Measurements from ENCODE around the gene GABPB1. TPM values are rescaled to one million over a fixed set of nuclear protein-coding genes. Genes with fewer than 3 reads are reported as not detected.

GABPB1 gene
- total and polyA plus RNA-seq, 2 of the 13 experiments (the other 11 are each of a cell fraction or from before 2014, with no cell fraction given): 17.5 to 39.5 TPM

DNA sequence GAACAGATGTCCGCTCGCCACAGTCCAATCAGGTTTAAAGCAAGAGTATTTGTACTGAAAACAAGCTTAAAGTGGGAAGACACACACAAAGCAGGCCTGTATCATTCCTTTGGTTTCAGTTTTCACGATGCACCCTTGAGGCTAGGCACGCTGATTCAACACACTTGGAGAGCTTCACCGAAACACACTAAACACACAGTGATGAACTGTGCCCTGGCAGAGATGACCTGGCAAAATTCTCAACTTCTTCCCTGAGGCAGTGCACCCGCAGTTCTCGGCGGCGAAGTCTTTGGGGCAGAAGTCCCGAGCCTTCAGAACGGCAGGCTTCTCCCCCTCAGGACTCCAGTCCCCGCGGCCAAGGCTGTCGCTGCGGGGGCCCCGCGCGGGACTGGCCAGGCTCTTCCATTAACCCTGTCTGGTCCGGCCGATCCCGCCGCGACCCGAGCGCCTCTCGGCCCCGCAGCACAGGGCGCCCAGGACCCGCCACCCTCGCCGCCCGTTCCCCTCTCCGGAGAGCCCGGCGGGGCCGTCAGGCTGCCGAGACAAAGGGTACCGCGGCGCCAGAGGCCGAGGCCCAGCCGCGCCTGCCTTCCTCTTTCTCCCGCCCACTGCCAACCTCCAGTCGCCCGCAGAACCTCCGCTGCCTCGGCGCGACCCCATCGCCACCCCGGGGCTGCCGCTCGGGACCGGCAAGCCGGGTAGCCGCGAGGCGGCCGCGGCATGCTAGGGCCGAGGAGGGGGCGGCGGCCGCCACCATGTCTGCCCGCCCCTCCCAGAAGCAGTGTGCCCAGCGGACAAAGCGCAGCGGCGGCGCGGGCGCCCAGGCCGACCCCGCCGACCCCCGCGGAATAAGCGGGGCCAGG is 792 bp downstream of the GABPB1 start (continued):
- TF ChIP-seq ZBTB21 (CRISPR knock-in tag; IDR thresholded peaks at IDR 0.05): no peak
- no peak; the same call in 1 of the 2 replicates for TF ChIP-seq CBX5 (CRISPR knock-in tag; IDR thresholded peaks at IDR 0.05; ENCODE audit: borderline replicate concordance)
- no peak for TF ChIP-seq HOXA7 (CRISPR knock-in tag; IDR thresholded peaks at IDR 0.05)
- no peak for TF ChIP-seq CSRNP2 (CRISPR knock-in tag; conservative IDR thresholded peaks at IDR 0.05; ENCODE audit: low read depth)
- TF ChIP-seq ZNF10 (CRISPR knock-in tag; IDR thresholded peaks at IDR 0.05; ENCODE audit: borderline replicate concordance, low read depth): no peak
- TF ChIP-seq MZF1 (CRISPR knock-in tag; IDR thresholded peaks at IDR 0.05; ENCODE audit: borderline replicate concordance): no peak
- peak; percentile 62; the same call in 1 of the 2 replicates for TF ChIP-seq ZFP36L2 (CRISPR knock-in tag; IDR thresholded peaks at IDR 0.05)
- no peak for TF ChIP-seq KIAA2018 (CRISPR knock-in tag; IDR thresholded peaks at IDR 0.05; ENCODE audit: borderline replicate concordance)
- TF ChIP-seq HMGA1 (CRISPR knock-in tag; conservative IDR thresholded peaks at IDR 0.05): no peak
- TF ChIP-seq SOX13 (IDR thresholded peaks at IDR 0.05): no peak
- TF ChIP-seq SOX13 (CRISPR knock-in tag; conservative IDR thresholded peaks at IDR 0.05 in 1 of 2, IDR thresholded peaks at IDR 0.05 in 1 of 2): peak in 1 of 2 experiments; percentile 21; a peak in 1 of 4 replicates
- TF ChIP-seq, protein P1, sequence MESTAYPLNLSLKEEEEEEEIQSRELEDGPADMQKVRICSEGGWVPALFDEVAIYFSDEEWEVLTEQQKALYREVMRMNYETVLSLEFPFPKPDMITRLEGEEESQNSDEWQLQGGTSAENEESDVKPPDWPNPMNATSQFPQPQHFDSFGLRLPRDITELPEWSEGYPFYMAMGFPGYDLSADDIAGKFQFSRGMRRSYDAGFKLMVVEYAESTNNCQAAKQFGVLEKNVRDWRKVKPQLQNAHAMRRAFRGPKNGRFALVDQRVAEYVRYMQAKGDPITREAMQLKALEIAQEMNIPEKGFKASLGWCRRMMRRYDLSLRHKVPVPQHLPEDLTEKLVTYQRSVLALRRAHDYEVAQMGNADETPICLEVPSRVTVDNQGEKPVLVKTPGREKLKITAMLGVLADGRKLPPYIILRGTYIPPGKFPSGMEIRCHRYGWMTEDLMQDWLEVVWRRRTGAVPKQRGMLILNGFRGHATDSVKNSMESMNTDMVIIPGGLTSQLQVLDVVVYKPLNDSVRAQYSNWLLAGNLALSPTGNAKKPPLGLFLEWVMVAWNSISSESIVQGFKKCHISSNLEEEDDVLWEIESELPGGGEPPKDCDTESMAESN (CRISPR knock-in tag; conservative IDR thresholded peaks at IDR 0.05): peak; percentile 5; the same call in 1 of the 2 replicates
- TF ChIP-seq, protein P2, sequence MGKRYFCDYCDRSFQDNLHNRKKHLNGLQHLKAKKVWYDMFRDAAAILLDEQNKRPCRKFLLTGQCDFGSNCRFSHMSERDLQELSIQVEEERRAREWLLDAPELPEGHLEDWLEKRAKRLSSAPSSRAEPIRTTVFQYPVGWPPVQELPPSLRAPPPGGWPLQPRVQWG (CRISPR knock-in tag; IDR thresholded peaks at IDR 0.05; ENCODE audit: borderline replicate concordance, low read depth): no peak
- no peak for TF ChIP-seq GZF1 (CRISPR knock-in tag; IDR thresholded peaks at IDR 0.05)
- TF ChIP-seq MAF1 (CRISPR knock-in tag; IDR thresholded peaks at IDR 0.05; ENCODE audit: borderline replicate concordance): no peak
- TF ChIP-seq NKX3-1 (CRISPR knock-in tag; IDR thresholded peaks at IDR 0.05): no peak; the same call in 1 of the 2 replicates

Measured in HepG2 (cell line).